GM23338 (cell line): ENCODE data around the gene POLE4. TPM values are rescaled to one million over a fixed set of nuclear protein-coding genes. Genes with fewer than 3 reads are reported as not detected.
A peak's percentile ranks its signal among the peaks of the same experiment; 100 is the strongest.

ENCODE experiments used
- ATAC-seq: fragments of 200-7000 bp; cut with Tn5 transposase; 3 replicates; pipeline ENCODE4 v1.9.1; 2020
- DNase-seq: peaks from one replicate; pipeline ENCODE4 v3.0.0-alpha.2; 2015; ENCODE audit warnings: low spot score
- H2AFZ ChIP-seq: fragments of 200-600 bp; sonication (generic); 2 replicates; pipeline ENCODE4 v1.8.0; 2016; ENCODE audit warnings: antibody characterized with exemption, mild to moderate bottlenecking, moderate library complexity
- H3F3A ChIP-seq: fragments of 200-600 bp; sonication (generic); replicated peaks from 2 replicates; pipeline ENCODE4 v1.8.0; 2017; ENCODE audit warnings: antibody characterized with exemption, mixed run types, low read depth
- H3K27ac ChIP-seq: fragments of 200-600 bp; sonication (generic); 2 replicates; pipeline ENCODE4 v1.6.1; 2016; ENCODE audit warnings: low read depth
- H3K27me3 ChIP-seq: fragments of 200-600 bp; sonication (generic); 2 replicates; pipeline ENCODE4 v1.8.0; 2016; ENCODE audit warnings: mild to moderate bottlenecking, mixed run types, moderate library complexity; ENCODE audit not compliant: insufficient read depth
- H3K36me3 ChIP-seq: fragments of 200-600 bp; sonication (generic); 2 replicates; pipeline ENCODE4 v1.8.0; 2016; ENCODE audit warnings: mild to moderate bottlenecking; ENCODE audit not compliant: insufficient read depth
- H3K4me1 ChIP-seq: fragments of 200-600 bp; sonication (generic); 2 replicates; pipeline ENCODE4 v1.8.0; 2016; ENCODE audit warnings: mild to moderate bottlenecking, moderate library complexity; ENCODE audit not compliant: insufficient read depth
- H3K4me2 ChIP-seq: fragments of 200-600 bp; sonication (generic); 2 replicates; pipeline ENCODE4 v1.7.1; 2017; ENCODE audit warnings: mixed run types
- H3K4me3 ChIP-seq: fragments of 200-600 bp; sonication (generic); 2 replicates; pipeline ENCODE4 v1.6.1; 2016; ENCODE audit warnings: mixed run types
- H3K79me2 ChIP-seq: fragments of 200-600 bp; sonication (generic); replicated peaks from 2 replicates; pipeline ENCODE4 v1.8.0; 2017; ENCODE audit warnings: mild to moderate bottlenecking; ENCODE audit not compliant: insufficient read depth
- H3K9me2 ChIP-seq: fragments of 200-600 bp; sonication (generic); 2 replicates; pipeline ENCODE4 v1.8.0; 2017; ENCODE audit not compliant: insufficient read depth
- H4K20me1 ChIP-seq: fragments of 200-600 bp; sonication (generic); replicated peaks from 2 replicates; pipeline ENCODE4 v1.8.0; 2017; ENCODE audit warnings: mild to moderate bottlenecking; ENCODE audit not compliant: insufficient read depth
- H3K27ac Mint-ChIP-seq: 2 replicates; pipeline ENCODE4 v1.8.0; 2020; ENCODE audit warnings: inconsistent platforms, mild to moderate bottlenecking, moderate library complexity, mixed read lengths
- H3K27me3 Mint-ChIP-seq: 3 replicates; pipeline ENCODE4 v1.8.0; 2022; ENCODE audit warnings: low read depth, mild to moderate bottlenecking, moderate library complexity, mixed read lengths, inconsistent platforms; ENCODE audit not compliant: insufficient read depth, poor library complexity
- H3K36me3 Mint-ChIP-seq: 3 replicates; pipeline ENCODE4 v1.8.0; 2021; ENCODE audit warnings: low read depth, mild to moderate bottlenecking, inconsistent platforms, moderate library complexity, mixed read lengths
- H3K4me1 Mint-ChIP-seq: 3 replicates; pipeline ENCODE4 v1.8.0; 2020; ENCODE audit warnings: mild to moderate bottlenecking, inconsistent platforms, mixed read lengths
- H3K4me3 Mint-ChIP-seq: 3 replicates; pipeline ENCODE4 v1.8.0; 2021; ENCODE audit warnings: moderate library complexity, mild to moderate bottlenecking, inconsistent platforms, mixed read lengths
- H3K9me3 Mint-ChIP-seq: 3 replicates; pipeline ENCODE4 v1.8.0; 2020; ENCODE audit warnings: moderate library complexity, mild to moderate bottlenecking, inconsistent platforms, mixed read lengths
- CREB1 ChIP-seq: fragments of 250-450 bp; sonication (Bioruptor Pico); IDR thresholded peaks from 2 replicates; pipeline ENCODE4 v1.5.0; 2020; ENCODE audit warnings: low read depth, mild to moderate bottlenecking, moderate library complexity
- CTCF ChIP-seq, 2 experiments: fragments of 200-600 bp in 1 of 2; sonication (generic) in 1 of 2; conservative IDR thresholded peaks; 2 replicates each; pipeline versions ENCODE4 v1.5.1 to v1.6.1; 2016 to 2017; ENCODE audit warnings: antibody characterized with exemption in 2 of 2, low read depth in 2 of 2, mild to moderate bottlenecking in 2 of 2, moderate library complexity in 1 of 2
- EZH2phosphoT487 ChIP-seq: fragments of 200-600 bp; sonication (generic); IDR thresholded peaks from one replicate; pipeline ENCODE4 v1.8.1; 2018; ENCODE audit warnings: antibody characterized with exemption; ENCODE audit not compliant: unreplicated experiment
- JUNB ChIP-seq: IDR thresholded peaks from one replicate; pipeline ENCODE4 v1.6.1; 2016; ENCODE audit warnings: antibody characterized with exemption; ENCODE audit not compliant: unreplicated experiment
- NANOG ChIP-seq: IDR thresholded peaks from 2 replicates; pipeline ENCODE4 v1.6.1; 2016; ENCODE audit warnings: antibody characterized with exemption, borderline replicate concordance
- POLR2AphosphoS5 ChIP-seq: IDR thresholded peaks from 2 replicates; pipeline ENCODE4 v1.6.1; 2016; ENCODE audit warnings: antibody characterized with exemption, low read depth
- REST ChIP-seq: IDR thresholded peaks from one replicate; pipeline ENCODE4 v1.6.1; 2018; ENCODE audit warnings: antibody characterized with exemption; ENCODE audit not compliant: unreplicated experiment
- ZNF114 ChIP-seq: fragments of 250-450 bp; sonication (Bioruptor Pico); IDR thresholded peaks from 2 replicates; pipeline ENCODE4 v1.5.0; 2020; ENCODE audit warnings: mild to moderate bottlenecking, moderate library complexity
- ZNF331 ChIP-seq: fragments of 250-450 bp; sonication (Bioruptor Pico); IDR thresholded peaks from 2 replicates; pipeline ENCODE4 v1.5.0; 2020; ENCODE audit warnings: low read depth, mild to moderate bottlenecking, moderate library complexity
- ZNF462 ChIP-seq: fragments of 250-450 bp; sonication (Bioruptor Pico); IDR thresholded peaks from 2 replicates; pipeline ENCODE4 v1.5.0; 2020; ENCODE audit warnings: mild to moderate bottlenecking, moderate library complexity
- polyA plus RNA-seq: library from polyadenylated mRNA; unstranded; fragments of >200 nt; fragmentation: Nextera tagmentation; extraction: Ambion mirVana; gene quantifications from 2 replicates; pipeline ENCODE4 v1.2.1, GENCODE V29; 2016
- total RNA-seq: library from RNA; depleted of rRNA; stranded (reverse); fragments of >200 nt; shearing (Covaris generic); gene quantifications from 2 replicates; pipeline ENCODE4 v1.2.3, GENCODE V29; 2014

POLE4 gene
- total and polyA plus RNA-seq, 2 experiments from 2014 or later, result 24.4 to 105 TPM

- TF ChIP-seq ZNF462 (no peak), POLR2AphosphoS5 (no peak), ZNF114 (no peak), NANOG (no peak), REST (no peak)
Measured at GRCh38 chr2:74954500-74954874, 4.0 kb upstream of the POLE4 start (continued).

- Histone ChIP-seq H2AFZ (peak overlapping the region; percentile 97), H3K4me3 (peak overlapping the region; percentile 76), H3F3A (no peaks in the 10 kb centered on the region), H3K27ac (no peak overlapping the region), H3K36me3 (no peaks in the 10 kb centered on the region; the same call in 1 of the 2 replicates), H3K79me2 (0 out of 2 replicates have a peak, but pooled peaks cover 3% of the 10 kb centered on the region), H4K20me1 (no peaks in the 10 kb centered on the region), H3K4me1 (peaks cover 8% of the 10 kb centered on the region), H3K4me2 (peak overlapping the region; percentile 86), H3K9me2 (0 out of 2 replicates have a peak, but pooled peaks cover 9% of the 10 kb centered on the region), H3K27me3 (peaks cover 9% of the 10 kb centered on the region)
- H3K27ac Mint-ChIP-seq, result no peak overlapping the region
- peaks cover 3% of the 10 kb centered on the region; the same call in 2 of the 3 replicates for H3K4me1 Mint-ChIP-seq
- peaks cover 17% of the 10 kb centered on the region for H3K27me3 Mint-ChIP-seq
- ATAC-seq (no peak), DNase-seq (no peak)
- H3K9me3 Mint-ChIP-seq, result peaks cover 20% of the 10 kb centered on the region
- H3K36me3 Mint-ChIP-seq, result peaks cover 48% of the 10 kb centered on the region
- H3K4me3 Mint-ChIP-seq, result peak overlapping the region; percentile 62
- no peak for TF ChIP-seq EZH2phosphoT487
- no peak for TF ChIP-seq CTCF (conservative IDR thresholded peaks at IDR 0.05; ENCODE audit: low read depth in 2 of 2)
- no peak for TF ChIP-seq REST
- TF ChIP-seq JUNB, result no peak
- no peak for TF ChIP-seq CREB1 (CRISPR knock-in tag)
- TF ChIP-seq ZNF114, result no peak
- no peak for TF ChIP-seq POLR2AphosphoS5
- TF ChIP-seq NANOG, result no peak
- TF ChIP-seq ZNF331 (CRISPR knock-in tag), result no peak
Measured at GRCh38 chr2:74957886-74958273, 563 bp upstream of the POLE4 start.
